Mesothelial cell of epicardium (in vitro differentiated cells): ENCODE data around the gene ADCK1. TPM values are rescaled to one million over a fixed set of nuclear protein-coding genes. Genes with fewer than 3 reads are reported as not detected.

ENCODE experiments used
- DNase-seq, 2 experiments: peaks; one replicate each; pipeline ENCODE4 v3.0.0; 2021; ENCODE audit warnings: low spot score in 2 of 2; ENCODE audit not compliant: unreplicated experiment in 2 of 2
- H3K27ac Mint-ChIP-seq: 2 replicates; pipeline ENCODE4 v1.8.0; 2021; ENCODE audit warnings: mixed read lengths
- H3K27me3 Mint-ChIP-seq: 2 replicates; pipeline ENCODE4 v1.8.0; 2021; ENCODE audit warnings: low read depth, mixed read lengths
- H3K36me3 Mint-ChIP-seq: 2 replicates; pipeline ENCODE4 v1.8.0; 2021; ENCODE audit warnings: mixed read lengths
- H3K4me1 Mint-ChIP-seq: 2 replicates; pipeline ENCODE4 v1.8.0; 2021; ENCODE audit warnings: mixed read lengths
- H3K4me3 Mint-ChIP-seq: 2 replicates; pipeline ENCODE4 v1.8.0; 2021; ENCODE audit warnings: mild to moderate bottlenecking, moderate library complexity, mixed read lengths
- H3K9me3 Mint-ChIP-seq: 2 replicates; pipeline ENCODE4 v1.8.0; 2021; ENCODE audit warnings: mixed read lengths
- total RNA-seq: library from RNA; stranded (reverse); gene quantifications from 3 replicates; pipeline ENCODE4 v1.2.1, GENCODE V29; 2021
- TF ChIP-seq, protein P1 (sequence below): fragments of 200-600 bp; sonication (generic); IDR thresholded peaks from one replicate; pipeline ENCODE4 v1.5.0; 2021; ENCODE audit warnings: antibody characterized with exemption; ENCODE audit not compliant: unreplicated experiment

The ADCK1 gene, protein sequence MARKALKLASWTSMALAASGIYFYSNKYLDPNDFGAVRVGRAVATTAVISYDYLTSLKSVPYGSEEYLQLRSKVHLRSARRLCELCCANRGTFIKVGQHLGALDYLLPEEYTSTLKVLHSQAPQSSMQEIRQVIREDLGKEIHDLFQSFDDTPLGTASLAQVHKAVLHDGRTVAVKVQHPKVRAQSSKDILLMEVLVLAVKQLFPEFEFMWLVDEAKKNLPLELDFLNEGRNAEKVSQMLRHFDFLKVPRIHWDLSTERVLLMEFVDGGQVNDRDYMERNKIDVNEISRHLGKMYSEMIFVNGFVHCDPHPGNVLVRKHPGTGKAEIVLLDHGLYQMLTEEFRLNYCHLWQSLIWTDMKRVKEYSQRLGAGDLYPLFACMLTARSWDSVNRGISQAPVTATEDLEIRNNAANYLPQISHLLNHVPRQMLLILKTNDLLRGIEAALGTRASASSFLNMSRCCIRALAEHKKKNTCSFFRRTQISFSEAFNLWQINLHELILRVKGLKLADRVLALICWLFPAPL
- total RNA-seq = 13.2 to 13.3 TPM (median 13.2 TPM) in 3 replicates

DNA sequence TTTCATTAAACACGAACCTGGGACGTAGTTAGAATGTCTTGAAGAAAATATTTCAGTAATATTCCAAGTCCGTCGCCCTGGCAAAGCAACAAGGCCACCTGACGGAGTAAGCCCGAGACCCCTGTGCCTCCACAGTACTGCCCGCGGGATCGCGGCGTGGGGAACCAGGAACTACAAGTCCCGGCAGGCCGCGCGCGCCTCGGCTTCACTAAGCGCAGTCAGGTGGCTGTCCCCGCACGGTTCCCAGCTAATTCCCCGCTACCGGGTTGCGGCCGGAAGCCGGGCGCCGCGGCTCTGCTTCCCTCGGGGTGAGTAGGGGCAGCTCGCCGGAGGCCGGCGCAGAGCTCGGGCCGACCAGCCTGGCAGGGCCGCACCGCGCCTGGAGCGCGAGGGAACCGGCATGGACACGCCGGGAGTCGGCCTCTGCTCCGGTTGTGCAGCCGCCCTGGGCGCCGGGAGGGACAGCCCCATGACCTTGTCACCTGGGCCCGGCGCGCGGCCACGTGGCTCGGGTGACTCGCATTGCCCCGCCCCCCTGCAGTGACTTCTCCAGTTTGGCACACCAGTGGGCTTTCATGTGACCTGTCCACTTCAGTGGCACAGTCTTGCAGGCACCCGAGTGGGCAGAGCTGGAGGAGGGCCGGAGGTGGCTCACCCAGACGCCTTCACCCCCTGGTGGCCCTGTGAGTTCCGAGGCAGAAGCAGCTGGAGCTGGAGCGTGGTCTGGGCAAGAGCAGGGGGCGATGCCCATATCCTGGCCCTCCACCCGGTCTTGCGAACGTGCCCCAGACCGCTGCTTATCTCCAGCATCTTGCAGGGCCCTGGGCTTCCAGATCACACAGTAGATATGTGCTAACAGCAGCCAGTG lies at the start of gene ADCK1:
ADCK1 (plus strand) TSS at position 247 of the 868 bp plus-strand sequence. CDS start 18,870 bp downstream, outside the sequence.
- peak; percentile 70 to 83 for DNase-seq
- peaks cover 5% of the 10 kb centered on the region for H3K4me1 Mint-ChIP-seq
- H3K4me3 Mint-ChIP-seq = peak within 1 kb of the TSS; percentile 84
- H3K27ac Mint-ChIP-seq = peak within 1 kb of the TSS; percentile 87
- TF ChIP-seq, protein P1, sequence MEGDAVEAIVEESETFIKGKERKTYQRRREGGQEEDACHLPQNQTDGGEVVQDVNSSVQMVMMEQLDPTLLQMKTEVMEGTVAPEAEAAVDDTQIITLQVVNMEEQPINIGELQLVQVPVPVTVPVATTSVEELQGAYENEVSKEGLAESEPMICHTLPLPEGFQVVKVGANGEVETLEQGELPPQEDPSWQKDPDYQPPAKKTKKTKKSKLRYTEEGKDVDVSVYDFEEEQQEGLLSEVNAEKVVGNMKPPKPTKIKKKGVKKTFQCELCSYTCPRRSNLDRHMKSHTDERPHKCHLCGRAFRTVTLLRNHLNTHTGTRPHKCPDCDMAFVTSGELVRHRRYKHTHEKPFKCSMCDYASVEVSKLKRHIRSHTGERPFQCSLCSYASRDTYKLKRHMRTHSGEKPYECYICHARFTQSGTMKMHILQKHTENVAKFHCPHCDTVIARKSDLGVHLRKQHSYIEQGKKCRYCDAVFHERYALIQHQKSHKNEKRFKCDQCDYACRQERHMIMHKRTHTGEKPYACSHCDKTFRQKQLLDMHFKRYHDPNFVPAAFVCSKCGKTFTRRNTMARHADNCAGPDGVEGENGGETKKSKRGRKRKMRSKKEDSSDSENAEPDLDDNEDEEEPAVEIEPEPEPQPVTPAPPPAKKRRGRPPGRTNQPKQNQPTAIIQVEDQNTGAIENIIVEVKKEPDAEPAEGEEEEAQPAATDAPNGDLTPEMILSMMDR = no peak
- H3K9me3 Mint-ChIP-seq = no peaks in the 10 kb centered on the region
- H3K27me3 Mint-ChIP-seq = no peaks in the 10 kb centered on the region
- no peaks in the 10 kb centered on the region for H3K36me3 Mint-ChIP-seq

DNA sequence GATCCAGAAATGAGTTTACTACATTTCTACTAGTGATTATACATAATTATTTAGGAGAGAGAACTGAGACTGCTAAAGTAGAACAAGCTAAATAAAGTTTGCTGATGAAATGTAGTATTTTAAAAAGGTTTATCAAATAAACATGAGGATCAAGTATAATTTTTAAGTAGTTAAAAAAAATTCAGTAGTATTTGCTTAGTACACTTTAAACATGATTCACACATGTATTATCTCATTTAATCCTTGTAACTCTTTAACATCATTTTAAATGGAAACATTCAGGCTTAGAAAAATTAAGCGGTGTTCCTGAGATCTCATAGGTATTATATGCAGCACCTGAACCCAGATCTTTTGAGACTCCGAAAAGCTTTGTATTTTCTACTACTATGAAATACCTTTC lies 47.6 kb upstream of the ADCK1 start:
- Mint-ChIP-seq H3K4me3 (no peak overlapping the region), H3K27me3 (no peaks in the 10 kb centered on the region), H3K9me3 (no peaks in the 10 kb centered on the region), H3K27ac (peak overlapping the region; percentile 16), H3K36me3 (peaks cover 44% of the 10 kb centered on the region), H3K4me1 (peaks cover 8% of the 10 kb centered on the region)
- TF ChIP-seq, protein P1 = no peak
- no peak for DNase-seq

DNA sequence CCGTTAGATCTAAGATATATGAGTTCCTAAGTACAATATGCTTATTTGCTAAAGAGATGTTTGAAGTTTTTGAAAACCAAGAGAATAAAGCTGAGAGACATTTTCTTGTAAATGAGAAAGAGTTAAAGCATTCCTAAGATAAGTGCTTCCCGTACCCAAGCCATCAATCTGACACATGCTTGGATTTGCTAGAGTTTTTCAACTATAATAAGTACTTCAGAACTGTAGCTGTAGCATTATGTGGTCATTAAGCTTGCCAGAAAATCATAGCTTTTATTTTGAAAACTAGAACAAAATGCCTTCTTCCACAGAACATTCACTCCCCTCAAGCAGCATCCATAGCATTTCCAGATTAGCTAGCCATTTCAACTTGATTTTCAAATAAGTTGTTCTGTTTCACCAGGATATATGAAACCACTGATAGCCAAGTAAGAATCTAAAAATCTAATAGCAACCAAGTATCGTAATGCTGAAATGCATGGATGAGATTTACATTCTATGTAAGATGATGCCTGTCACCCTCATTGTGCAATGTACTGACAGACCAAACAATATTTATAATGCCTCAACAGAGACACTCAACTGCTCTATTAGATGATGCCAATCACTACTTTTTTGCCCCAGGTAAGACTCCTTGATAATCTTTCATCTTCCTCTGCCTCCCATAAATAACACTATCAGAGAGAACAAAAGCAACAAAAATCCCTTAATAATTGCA lies 47.0 kb upstream of the ADCK1 start:
- TF ChIP-seq, protein P1 = no peak
- Mint-ChIP-seq H3K4me1 (peaks cover 8% of the 10 kb centered on the region), H3K4me3 (no peak overlapping the region), H3K36me3 (peaks cover 46% of the 10 kb centered on the region), H3K27me3 (no peaks in the 10 kb centered on the region), H3K27ac (peak overlapping the region; percentile 16), H3K9me3 (no peaks in the 10 kb centered on the region)
- no peak for DNase-seq

DNA sequence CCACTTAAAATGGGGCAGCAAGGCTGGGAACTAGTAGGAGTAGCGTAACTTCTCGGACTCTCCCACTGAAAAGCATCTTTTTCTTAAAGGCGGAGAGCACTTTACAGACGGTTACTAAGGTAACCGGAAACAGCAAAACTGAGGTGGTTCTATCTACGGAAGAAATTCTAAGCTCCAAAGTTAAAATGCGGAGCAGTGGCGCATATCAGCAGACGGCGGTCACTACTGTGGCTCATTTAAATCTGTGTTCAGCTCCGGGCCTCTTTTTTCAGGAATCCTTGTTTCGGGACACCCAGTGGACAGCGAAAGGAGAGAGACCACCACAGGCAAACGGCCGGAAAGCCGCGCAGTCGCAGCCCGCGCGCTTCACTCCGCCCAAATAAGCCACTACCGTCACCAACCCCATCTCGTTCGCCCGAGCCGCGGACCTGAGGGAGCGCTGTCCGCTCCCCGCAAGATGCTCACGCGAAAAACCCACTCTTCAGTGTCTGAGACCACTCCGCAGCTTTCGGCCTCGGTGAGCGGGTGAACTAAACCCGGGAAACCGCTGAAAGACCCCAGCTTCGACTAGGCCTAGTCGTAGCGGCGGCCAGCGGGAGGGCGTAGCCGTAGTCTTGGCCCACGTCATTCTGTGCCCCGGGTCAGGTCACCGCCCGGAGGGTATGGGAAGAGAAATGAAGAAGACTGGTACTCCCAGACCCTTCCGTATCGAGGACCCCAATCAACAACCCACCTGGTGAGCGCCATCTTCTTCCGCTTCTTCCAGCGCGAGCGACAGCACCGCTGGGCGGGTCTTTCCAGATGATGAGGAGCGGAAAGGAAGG lies 39.3 kb upstream of the ADCK1 start, which contains the start of gene SNW1:
SNW1 (minus strand) TSS at position 776 of the 824 bp plus-strand sequence; CDS start at position 747, 29 bp downstream.
- H3K36me3 Mint-ChIP-seq = peaks cover 13% of the 10 kb centered on the region
- H3K4me3 Mint-ChIP-seq = peak within 1 kb of the TSS; percentile 99
- DNase-seq = peak; percentile 86 to 91

More for the DNA sequence above, 39.3 kb upstream of the ADCK1 start, which contains the start of gene SNW1:
- TF ChIP-seq, protein P1 = no peak
- Mint-ChIP-seq H3K4me1 (peaks cover 21% of the 10 kb centered on the region), H3K9me3 (no peaks in the 10 kb centered on the region), H3K27ac (peak within 1 kb of the TSS; percentile 98), H3K27me3 (no peaks in the 10 kb centered on the region)
